Measurements from ENCODE around the gene FAM32A.
"Not testable (repeated sequence)": the region's sequence is repeated elsewhere in the genome, so short reads cannot be mapped to it uniquely, and the experiment has no call there.

The FAM32A gene

DNA sequence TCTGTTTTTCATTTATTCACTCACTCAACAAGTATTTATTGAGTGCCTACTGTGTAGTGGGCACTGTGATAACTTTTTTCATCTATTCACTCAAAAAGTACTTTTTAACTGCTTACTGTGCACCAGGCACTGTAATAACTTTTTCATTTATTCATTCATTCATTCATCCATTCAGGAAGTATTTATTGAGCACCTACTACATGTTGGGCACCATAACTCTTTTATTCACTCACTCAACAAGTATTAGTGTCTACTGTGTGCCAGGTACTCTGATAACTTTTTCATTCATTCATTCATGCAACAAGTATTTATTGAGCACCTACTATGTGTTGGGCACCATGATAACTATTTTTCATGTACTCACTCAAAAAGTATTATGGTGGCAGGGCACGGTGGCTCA, 18.8 kb upstream of the FAM32A start:
- no peak for DNase-seq

DNA sequence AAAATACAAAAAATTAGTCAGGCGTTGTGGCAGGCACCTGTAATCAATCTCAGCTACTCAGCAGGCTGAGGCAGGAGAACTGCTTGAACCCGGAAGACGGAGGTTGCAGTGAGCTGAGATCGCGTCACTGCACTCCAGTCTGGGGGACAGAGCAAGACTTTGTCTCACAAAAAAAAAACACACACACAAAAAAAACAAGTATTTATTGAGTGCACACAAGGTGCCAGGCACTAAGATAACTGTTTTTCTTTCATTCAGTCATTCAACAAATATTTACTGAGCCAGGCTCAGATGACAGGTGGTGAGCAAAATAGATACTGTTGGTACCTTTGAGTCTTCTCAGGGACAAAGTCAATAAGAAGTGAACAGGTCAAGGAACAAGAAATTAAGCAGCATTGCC, 18.2 kb upstream of the FAM32A start:
- DNase-seq: no peak

DNA sequence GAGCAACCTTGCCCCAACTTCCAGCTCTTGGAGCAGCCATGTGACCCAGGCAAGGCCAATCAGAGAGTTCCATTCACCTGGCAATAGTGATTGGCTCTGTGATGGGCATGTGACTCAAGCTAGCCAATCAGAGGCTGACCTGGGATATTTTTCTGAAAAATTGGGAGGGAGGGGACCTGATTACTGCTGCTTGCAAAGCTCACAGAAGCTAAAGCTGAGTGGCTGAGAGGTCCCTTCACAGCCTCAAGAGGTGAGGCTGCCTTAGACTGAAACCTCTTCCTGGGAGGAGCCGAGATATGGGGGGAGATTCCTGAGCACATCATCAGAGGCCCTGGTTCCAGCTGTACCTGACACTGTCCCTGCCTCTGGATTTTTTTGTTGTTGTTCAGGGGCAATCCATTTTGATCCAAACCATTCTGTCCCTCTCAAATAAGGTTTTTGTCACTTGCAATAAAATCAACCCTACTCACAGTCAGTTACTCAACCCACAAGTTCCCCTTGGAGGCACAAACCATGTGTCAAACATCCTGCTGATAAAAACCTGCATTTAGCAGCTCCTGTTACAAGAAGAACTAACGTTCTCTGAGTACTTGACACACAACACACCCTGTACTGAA, 16.6 kb upstream of the FAM32A start:
- peak; percentile 50 for DNase-seq

DNA sequence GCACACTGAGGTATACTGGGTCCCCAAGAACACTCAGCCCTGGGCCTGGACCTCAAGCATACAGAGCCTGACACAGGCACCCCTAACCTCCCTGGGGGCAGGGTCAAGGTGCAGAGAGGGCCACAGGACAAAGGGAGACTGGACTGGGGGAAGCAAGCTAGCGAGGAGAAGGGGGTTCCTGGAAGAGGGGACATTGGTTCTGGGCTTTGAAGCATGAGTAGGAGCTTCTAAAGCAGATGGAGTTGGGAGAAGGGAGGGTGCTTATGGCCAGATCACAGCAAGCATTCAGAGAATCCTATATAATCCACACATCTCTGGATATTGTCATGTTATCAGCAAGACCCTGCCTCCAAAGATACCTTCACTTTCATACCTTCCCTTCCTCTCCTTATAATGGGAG, 15.1 kb upstream of the FAM32A start:
- no peak for DNase-seq

DNA sequence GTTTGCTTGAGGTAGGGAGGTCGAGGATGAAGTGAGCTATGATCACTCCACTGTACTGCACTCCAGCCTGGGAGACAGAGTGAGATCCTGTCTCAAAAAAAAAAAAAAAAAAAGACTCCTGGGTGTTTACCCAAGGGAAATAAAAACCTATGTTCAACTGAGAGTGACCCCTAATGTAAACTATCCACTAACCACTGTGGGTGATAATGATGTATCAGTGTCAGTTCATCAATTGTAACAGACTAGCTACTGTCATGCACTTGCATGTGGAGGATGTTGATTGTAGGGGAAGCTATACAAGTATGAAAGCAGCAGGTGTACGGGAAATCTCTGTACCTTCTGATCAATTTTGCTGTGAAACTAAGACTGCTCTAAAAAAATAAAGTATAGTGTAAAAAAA, 9.3 kb upstream of the FAM32A start:
- no peak for DNase-seq

DNA sequence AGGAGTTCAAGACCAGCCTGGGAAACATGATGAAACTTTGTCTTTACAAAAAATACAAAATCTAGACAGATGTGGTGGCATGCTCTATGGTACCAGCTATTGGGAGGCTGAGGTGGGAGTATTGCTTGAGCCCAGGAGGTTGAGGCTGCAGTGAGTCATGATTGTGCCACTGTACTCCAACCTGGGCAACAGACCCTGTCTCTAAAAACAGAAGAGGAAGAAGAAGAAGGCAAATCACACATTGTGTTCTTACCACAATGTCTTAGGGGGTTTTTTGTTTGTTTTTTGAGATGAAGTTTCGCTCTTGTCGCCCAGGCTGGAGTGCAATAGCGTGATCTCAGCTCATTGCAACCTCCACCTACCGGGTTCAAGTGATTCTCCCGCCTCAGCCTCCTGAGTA, 6.3 kb upstream of the FAM32A start:
- not testable (repeated sequence) for DNase-seq

DNA sequence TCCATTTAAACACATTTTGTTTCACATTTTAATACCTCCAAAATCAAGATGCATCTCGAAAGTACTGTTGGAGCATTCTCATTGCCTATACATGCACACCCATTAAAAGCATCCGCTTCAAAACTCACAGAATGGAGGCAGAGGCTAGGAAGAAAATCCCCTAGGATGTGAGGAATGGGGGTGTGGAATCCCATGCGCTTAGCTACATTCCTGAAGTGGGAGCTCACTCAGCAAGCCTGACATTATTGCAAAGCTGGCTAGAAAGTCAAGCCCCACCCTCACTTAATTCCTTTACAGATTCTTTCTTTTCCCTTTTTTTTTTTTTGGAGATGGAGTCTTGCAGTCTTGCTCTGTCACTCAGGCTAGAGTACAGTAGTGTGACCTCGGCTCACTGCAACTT, 4.6 kb upstream of the FAM32A start:
- DNase-seq: no peak

DNA sequence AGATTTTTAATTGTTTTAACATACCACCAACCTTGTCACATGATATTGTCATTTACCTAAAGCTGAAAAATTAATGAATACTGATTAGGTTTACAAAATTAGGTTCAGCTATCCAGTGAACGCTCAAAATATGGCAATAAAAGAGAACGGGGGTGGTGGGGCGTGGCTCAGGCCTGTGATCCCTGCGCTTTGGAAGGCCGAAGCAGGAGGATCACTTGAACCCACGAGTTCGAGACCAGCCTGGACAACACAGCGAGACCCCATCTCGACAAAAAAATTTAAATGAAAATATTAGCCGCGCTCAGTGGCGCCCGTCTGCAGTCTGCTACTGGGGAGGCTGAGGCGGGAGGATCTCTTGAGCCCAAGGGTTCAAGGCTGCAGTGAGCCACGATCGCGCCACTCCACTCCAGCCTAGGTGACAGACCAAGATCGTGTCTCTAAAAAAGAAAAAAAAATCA, 516 bp upstream of the FAM32A start:
- no peak for DNase-seq

DNA sequence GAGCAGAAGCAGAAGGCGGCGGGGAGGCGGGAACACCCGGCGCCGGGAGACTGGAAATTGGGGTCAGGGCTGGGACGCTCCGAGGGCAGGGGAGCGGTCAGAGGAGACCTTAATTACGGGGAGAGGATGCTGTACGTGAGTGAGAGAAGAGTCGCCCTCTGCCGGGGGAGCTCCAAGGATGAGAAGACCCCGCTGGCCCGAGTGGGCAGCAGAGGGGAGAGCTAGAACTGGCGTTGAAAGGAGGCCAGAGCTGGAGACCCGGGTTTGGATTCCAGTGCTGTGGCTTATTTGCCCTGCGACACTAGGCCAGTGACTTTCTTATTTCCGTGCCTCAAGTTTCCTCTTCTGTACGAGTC, 536 bp downstream of the FAM32A start:
- no peak for DNase-seq

DNA sequence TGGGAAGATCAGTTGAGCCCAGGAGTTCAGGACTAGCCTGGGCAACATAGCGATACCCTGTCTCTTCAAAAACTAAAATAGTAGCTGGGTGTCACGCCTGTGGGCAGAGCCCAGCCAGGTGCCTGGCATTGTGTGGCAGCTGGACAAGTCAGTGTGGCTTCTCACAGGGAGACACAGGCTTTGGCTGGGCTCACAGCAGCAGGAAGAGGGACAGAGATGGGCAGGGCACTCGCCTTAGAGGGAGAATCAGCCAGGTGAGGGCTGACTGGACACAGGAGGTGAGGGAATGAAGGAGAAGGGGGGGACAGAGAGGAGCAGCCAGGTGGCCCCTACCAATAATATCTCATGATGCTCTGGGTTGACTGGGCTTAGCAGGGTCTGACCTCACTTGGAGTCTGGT, 3.3 kb downstream of the FAM32A start:
- DNase-seq: no peak

DNA sequence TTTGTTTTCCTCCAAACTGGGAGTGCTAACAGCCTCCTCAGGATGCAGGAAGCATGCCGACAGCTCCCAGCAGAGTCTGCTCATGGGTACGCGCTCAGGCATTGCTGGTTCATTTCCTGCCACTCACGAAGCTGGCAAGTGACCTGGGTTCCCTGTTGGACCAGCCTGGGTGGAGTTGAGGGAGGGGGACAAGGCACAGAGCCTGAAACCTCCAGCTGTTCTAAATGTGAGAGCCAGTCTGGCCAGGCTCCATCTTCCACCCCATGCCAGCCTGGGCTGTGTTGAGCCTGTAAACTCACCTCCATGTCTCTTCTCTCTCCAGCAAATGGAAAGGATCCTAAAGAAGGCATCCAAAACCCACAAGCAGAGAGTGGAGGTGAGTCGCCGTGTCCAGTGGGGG, 5.0 kb downstream of the FAM32A start:
- DNase-seq: no peak

DNA sequence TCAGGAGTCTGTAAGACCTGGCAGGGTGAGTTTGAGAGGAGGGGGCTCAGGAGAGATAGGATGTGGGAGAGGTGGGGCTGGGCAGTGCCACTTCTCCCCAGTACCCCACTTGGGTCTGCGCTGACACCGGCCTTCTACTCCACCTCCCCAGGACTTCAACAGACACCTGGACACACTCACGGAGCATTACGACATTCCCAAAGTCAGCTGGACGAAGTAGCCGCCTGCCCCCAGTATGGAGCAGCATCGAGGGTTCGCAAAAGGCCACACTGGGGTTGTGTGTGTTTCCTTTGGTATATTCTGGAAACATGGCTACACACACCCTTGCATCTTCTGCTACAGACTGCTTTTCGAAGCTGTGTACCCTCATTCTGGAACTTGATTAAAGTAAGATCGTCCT, 5.5 kb downstream of the FAM32A start:
- no peak for DNase-seq

DNA sequence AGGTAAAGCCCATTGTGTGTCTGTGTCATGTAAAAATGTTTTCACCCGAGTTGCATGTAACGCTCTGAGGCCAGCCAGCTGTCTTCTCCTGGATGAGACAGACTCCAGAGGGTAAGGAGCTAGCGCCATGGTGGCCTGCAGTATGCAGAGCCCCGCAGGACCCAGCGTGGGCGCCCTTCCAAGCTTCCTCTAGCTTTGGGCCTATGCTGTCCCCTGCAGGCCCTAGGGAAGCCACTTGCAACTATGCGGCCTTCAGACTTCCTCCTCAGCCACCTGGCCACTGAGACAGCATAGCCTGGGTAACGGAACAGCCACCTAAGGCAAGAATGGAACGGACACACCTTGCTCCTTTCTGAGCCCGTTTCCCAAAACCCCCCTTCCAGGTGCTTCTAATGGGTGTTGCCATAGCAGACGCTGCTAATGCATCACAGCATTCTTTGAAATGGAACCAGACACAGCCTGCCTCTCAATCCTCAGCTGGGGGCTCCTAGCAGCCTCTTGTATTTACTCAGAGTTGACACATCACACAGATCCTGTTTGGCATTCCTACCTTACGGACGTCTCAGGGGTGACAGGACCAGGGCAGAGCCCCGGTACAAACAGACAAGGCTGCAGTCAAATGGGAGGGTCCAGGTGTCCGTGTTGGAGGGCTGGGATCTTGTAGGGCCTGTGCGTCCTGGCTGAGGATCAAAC, 6.2 kb downstream of the FAM32A start:
- no peak for DNase-seq

DNA sequence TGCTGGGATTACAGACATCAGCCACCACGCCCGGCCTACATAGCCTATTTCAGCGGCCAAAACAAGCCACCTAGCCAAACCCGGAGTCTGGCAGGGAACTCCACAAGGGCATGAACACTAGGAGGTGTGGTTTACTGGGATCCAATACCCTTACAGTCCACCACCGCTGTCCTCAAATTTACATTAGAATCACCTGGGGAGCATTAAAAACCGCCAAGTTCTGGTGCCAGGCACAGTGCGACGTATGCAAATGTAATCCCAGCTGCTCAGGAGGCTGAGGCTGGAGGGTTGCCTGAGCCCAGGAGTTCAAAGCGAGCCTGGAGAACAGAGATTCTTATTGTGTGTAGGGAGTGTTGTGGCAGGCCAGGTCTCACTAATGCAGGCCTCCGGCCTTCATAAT, 8.3 kb downstream of the FAM32A start:
- DNase-seq: no peak

DNA sequence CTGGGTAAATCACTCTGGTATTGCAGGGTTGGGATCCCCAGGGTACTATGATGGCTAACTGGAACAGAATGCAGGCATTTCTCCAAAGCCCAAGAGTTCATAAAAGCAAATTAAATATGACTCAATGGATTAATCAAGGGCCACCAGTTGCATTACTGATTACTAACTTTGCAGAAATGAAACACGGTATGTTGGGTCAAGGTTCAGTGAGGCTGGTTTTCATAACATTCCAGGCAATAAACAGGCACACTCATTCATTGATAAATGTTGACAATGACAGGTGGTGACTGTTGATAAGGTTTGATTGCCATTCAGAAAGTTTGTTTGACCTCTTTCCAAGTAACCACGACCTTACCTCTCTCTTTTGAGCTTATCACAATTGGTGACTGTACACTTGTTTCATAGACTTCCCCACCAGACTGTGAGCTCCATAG, 12.0 kb downstream of the FAM32A start:
- DNase-seq: no peak

DNA sequence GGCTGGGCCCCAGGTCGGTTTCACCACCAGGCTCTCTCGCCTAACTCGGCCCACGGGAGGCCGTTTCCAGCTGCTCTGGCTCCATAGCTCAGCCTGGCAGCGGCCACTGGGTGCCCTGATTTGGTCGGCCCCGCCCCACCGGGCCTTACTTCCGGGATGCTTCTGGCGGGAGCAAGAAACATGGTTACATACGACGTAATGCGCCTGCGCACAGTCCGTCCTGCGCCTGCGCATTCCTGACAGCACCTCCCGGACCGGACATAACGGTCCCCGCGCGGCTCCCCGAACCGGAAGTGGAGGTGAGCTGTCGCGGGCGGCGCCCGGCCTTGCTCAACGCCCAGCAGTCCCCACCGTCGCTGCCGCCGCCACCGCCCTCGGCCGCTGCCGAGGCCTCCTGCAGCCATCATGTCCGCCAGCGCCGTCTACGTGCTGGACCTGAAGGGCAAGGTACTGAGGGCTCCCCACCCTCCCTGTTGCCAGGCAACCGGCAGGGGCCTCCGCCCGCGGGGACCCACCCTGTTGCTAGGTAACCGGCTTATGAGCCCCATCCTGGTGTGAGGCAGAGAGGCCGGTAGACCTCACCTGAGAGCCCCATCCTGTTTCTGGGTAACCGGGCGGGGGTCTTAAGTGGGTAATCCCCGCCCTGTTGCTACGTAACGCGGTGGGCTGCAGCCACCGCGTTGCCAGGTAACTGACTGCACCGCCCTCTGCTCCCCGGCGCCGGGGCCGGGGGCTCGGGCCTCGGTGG, 12.6 kb downstream of the FAM32A start, which contains the start of gene AP1M1:
TSS of gene AP1M1 (plus strand) at position 290 of the 748 bp plus-strand sequence. CDS start at position 406, 116 bp downstream.
- DNase-seq: peak; percentile 99

DNA sequence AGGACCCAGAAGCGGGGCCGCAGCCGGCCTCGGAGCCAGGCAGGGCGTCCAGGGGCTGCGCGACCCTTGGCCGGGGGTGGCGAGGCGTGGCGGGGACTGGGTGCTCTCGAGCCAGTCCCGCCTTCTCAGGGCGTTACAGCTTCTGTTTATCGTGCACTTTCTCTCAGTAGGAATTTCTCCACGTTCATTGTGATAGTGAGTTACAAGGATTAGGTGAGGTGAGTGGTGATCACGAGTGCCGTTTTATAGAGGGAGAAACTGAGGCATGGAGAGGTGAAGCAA, 13.1 kb downstream of the FAM32A start:
- no peak for DNase-seq

DNA sequence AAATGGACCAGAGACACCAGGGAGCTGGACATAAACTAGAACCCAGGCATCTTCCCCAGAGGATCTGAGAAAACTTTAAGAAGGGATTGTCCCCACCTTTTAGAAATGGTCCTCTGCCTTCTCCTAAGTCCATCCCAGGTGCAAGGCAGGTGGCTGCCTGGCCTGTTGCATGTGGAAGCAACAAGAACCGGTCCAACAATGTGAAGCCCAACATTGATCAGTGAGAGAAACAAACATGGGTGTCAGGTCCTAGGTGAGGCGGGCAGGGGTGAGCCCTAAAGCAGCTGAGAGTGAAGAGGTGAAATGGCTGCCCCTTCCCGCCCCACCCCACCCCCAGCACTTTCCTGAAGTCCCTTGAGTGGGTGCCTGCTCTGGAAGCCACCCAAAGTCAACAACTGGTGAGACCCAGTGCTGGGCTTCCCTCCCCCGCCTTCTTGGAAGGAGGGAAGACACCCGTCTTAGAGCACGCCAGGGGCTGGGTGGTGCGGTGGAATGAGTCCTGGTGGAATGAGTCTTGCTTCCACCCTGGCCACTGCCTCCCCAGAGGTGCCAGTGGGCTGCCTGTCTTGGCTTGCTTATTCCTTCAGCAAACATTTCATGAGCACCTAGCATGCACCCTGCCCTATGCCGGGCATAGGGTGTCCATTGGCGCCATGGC, 14.2 kb downstream of the FAM32A start:
- no peak for DNase-seq

DNA sequence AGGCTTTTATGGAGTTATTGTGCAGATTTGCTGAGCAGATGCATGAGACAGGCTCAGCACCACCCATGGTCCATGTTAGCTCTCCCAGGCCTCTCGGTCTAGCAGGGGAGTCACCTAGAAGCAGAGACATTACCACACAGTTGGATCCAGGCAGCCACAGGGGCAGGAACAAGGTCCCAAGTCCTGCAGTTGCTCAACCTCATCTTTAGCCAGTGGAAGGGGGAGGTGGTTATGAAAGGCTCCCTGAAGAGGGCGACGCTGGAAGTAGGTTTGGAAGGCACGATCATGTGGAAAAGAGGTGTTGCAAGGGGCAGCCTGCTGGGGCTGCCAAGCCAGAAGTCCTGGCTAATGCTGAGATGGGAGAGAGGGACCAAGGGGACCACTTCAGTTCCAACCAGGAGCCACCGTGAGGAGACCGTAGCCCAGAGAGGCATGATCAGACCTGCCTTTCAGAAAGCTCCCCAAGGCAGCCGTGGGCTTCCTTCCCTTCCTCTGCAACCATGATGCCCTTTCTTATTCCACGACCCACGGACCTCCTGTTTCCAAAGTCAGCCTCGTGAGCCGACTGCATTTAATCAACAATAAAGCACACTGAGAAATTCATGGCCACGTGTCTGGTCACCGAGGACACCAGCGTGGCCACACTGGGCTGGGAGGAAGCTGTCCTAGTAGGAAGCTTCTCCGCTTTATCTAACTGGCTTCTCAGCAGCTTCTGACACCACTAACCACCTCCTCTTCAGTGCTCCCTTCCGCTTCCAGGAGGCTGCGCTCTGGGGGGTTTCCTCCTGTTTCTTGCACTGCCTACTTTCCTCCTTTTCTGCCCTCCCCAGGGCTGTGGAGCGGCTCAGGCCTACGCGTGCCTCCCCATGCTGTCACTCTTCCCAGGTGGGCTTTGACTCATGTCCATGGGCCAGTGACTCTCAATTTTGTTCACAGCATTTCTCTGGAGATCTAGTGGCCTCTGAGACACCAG, 15.1 kb downstream of the FAM32A start:
- DNase-seq: no peak

DNA sequence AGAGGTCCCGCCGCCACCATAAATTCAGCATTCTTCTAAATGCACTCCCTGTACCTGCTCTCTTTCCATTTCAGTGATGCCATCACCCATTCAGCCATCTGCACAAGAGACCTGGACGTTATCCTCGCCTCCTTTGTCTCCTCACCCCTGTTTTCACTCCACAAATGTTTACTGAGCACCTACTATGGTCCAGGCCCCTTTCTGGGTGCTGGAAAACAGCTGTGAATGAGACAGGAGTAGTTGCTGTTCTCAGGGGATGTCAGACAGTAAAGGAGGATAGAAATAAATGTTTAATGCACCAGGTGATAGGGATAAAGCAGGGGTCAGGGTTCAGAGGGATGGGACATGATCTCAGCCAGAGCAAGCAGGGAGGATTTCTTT, 15.8 kb downstream of the FAM32A start:
- no peak for DNase-seq

DNA sequence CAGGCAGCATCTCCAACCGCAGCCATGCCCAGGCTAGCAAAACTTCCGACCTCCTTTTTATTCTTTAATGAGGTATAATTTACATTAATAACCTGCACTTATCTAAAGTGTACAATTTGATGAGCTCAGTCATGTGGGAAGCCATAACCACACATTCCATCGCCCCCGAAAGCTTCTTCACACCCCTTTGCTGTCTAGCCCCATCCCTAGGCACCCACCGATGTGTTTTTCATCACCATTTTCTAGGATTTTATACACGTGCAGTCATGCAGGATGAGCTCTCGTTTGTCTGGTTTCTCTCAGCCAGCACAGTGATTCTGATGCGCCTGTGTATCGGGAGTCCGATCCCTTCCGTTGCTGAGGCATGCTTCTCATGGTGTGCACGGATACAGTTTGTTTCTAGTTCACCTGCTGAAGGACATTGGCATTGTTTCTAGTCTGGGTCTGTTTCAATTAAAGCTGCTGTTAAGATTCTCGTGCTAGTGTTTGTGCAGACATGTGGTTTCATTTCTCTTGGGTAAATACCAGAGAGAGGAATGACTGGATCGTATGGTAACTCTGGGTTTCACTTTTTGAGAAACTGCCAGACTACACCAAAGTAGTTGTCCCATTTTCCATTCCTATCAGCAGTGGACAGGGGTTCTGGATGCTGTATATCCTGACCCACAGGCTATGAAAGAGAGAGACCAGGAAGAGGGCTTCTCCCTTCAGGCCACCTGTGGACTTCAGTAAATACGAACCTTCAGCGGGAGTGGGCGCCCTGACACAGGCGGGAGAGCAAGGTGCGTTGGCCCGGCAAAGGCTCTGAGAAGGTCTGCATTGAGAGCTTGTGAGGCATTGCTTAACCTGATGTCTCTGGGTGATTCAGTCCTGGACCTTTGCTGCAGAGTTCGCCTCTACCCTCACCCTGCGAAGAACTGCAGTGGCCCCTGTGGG, 17.4 kb downstream of the FAM32A start:
- DNase-seq: no peak

All from activated CD4-positive, CD25-positive, alpha-beta regulatory T cell treated with anti-CD3 and anti-CD28 coated beads, Interleukin-2, amount 50 U/mL, for 72 hours (primary cell).